IMR-90 (cell line): ENCODE results near the gene LUC7L. TPM values are rescaled to one million over a fixed set of nuclear protein-coding genes. Genes with fewer than 3 reads are reported as not detected.

Experiments used
- ATAC-seq: fragments of 200-7000 bp; cut with Tn5 transposase; 2 replicates; pipeline ENCODE4 v1.9.1; 2020; ENCODE audit warnings: low read depth, mild to moderate bottlenecking, moderate library complexity
- BruUV-seq: library from RNA; stranded (reverse); fragments of 400-500 nt; replicated peaks from 2 replicates; lab custom pipeline; 2021; lab: Mats Ljungman, UMichigan
- CTCF ChIA-PET: fragments of 300-600 bp; formaldehyde crosslinking; extraction: SDS; loops from one replicate; lab custom pipeline; 2021; ENCODE audit warnings: antibody characterized with exemption; lab: Yijun Ruan, JAX
- POLR2A ChIA-PET: fragments of 300-600 bp; sonication (Branson Sonifier 250); formaldehyde crosslinking; loops from one replicate; lab custom pipeline; 2022; ENCODE audit warnings: antibody characterized with exemption; ENCODE audit not compliant: unreplicated experiment; lab: Charles Lee
- DNase-seq: peaks from one replicate; pipeline ENCODE4 v3.0.0; 2013
- H2AFZ ChIP-seq: replicated peaks from 2 replicates; pipeline ENCODE3; 2013; ENCODE audit warnings: low read length, mild to moderate bottlenecking; ENCODE audit not compliant: poor library complexity
- H2AK5ac ChIP-seq: 2 replicates; pipeline ENCODE4 v1.6.1; 2013; ENCODE audit warnings: low read depth, low read length, inconsistent platforms
- H2AK9ac ChIP-seq: replicated peaks from 2 replicates; pipeline ENCODE3; 2013; ENCODE audit warnings: mild to moderate bottlenecking, low read depth, low read length, moderate library complexity; ENCODE audit not compliant: poor library complexity
- H2BK120ac ChIP-seq: 2 replicates; pipeline ENCODE4 v1.6.1; 2013; ENCODE audit warnings: low read depth, low read length, inconsistent platforms
- H2BK15ac ChIP-seq: 3 replicates; pipeline ENCODE4 v1.6.1; 2013; ENCODE audit warnings: low read depth, low read length, inconsistent platforms
- H2BK20ac ChIP-seq: 2 replicates; pipeline ENCODE4 v1.6.1; 2013; ENCODE audit warnings: low read depth, mild to moderate bottlenecking, inconsistent platforms, low read length, moderate library complexity
- H2BK5ac ChIP-seq: 2 replicates; pipeline ENCODE4 v1.6.1; 2013; ENCODE audit warnings: mild to moderate bottlenecking, low read depth, low read length, inconsistent platforms; ENCODE audit not compliant: poor library complexity, severe bottlenecking
- H3K14ac ChIP-seq: replicated peaks from 2 replicates; pipeline ENCODE4 v1.6.1; 2013; ENCODE audit warnings: low read depth, low read length, inconsistent platforms
- H3K18ac ChIP-seq: 2 replicates; pipeline ENCODE4 v1.6.1; 2013; ENCODE audit warnings: low read depth, low read length, control low read depth
- H3K23ac ChIP-seq: 2 replicates; pipeline ENCODE4 v1.6.1; 2013; ENCODE audit warnings: low read depth, low read length, inconsistent platforms
- H3K27ac ChIP-seq: 2 replicates; pipeline ENCODE4 v1.5.1; 2013; ENCODE audit warnings: mild to moderate bottlenecking, control low read depth, low read length; ENCODE audit not compliant: insufficient read depth
- H3K27me3 ChIP-seq: 2 replicates; pipeline ENCODE4 v1.6.1; 2013; ENCODE audit warnings: low read length; ENCODE audit not compliant: control insufficient read depth, insufficient read depth
- H3K36me3 ChIP-seq: 2 replicates; pipeline ENCODE4 v1.6.1; 2013; ENCODE audit warnings: low read length, mixed read lengths; ENCODE audit not compliant: control insufficient read depth, insufficient read depth
- H3K4ac ChIP-seq: 2 replicates; pipeline ENCODE4 v1.6.1; 2013; ENCODE audit warnings: low read depth, low read length, inconsistent platforms
- H3K4me1 ChIP-seq: 2 replicates; pipeline ENCODE4 v1.6.1; 2013; ENCODE audit warnings: low read length, mixed read lengths; ENCODE audit not compliant: control insufficient read depth, insufficient read depth
- H3K4me2 ChIP-seq: 2 replicates; pipeline ENCODE4 v1.6.1; 2013; ENCODE audit warnings: low read depth, mild to moderate bottlenecking, control low read depth, low read length, moderate library complexity
- H3K4me3 ChIP-seq: 2 replicates; pipeline ENCODE4 v1.5.1; 2013; ENCODE audit warnings: low read depth, mild to moderate bottlenecking, control low read depth, low read length, moderate library complexity; ENCODE audit not compliant: insufficient read depth
- H3K56ac ChIP-seq: 2 replicates; pipeline ENCODE4 v1.6.1; 2013; ENCODE audit warnings: low read length, inconsistent platforms; ENCODE audit not compliant: insufficient read depth; ENCODE audit errors: extremely low read depth
- H3K79me1 ChIP-seq, 2 experiments: 2 replicates each; pipeline ENCODE4 v1.6.1; 2013; ENCODE audit warnings: low read length in 2 of 2, inconsistent platforms in 1 of 2, low read depth in 1 of 2
- H3K9ac ChIP-seq: 2 replicates; pipeline ENCODE4 v1.6.1; 2013; ENCODE audit warnings: low read depth, low read length, control low read depth
- H3K9me1 ChIP-seq: 2 replicates; pipeline ENCODE4 v1.6.1; 2013; ENCODE audit warnings: low read length, inconsistent platforms; ENCODE audit not compliant: insufficient read depth
- H3K9me3 ChIP-seq: 2 replicates; pipeline ENCODE4 v1.6.1; 2013; ENCODE audit warnings: low read length; ENCODE audit not compliant: control insufficient read depth, insufficient read depth
- H4K20me1 ChIP-seq: 2 replicates; pipeline ENCODE4 v1.6.1; 2013; ENCODE audit warnings: low read length, inconsistent platforms; ENCODE audit not compliant: insufficient read depth
- H4K5ac ChIP-seq: 2 replicates; pipeline ENCODE4 v1.6.1; 2013; ENCODE audit warnings: mild to moderate bottlenecking, low read depth, low read length, control low read depth
- H4K8ac ChIP-seq, 2 experiments: 2 replicates each; pipeline ENCODE4 v1.6.1; 2013; ENCODE audit warnings: low read depth in 2 of 2, low read length in 2 of 2, control low read depth in 1 of 2, inconsistent platforms in 1 of 2
- H4K91ac ChIP-seq: 2 replicates; pipeline ENCODE4 v1.6.1; 2013; ENCODE audit warnings: low read depth, low read length, inconsistent platforms; ENCODE audit not compliant: insufficient read depth
- BHLHE40 ChIP-seq: fragments of 150-350 bp; IDR thresholded peaks from 2 replicates; pipeline ENCODE4 v1.6.1; 2016; ENCODE audit warnings: mild to moderate bottlenecking, low read depth, low read length
- CEBPB ChIP-seq: IDR thresholded peaks from 2 replicates; pipeline ENCODE4 v1.6.1; 2012; ENCODE audit warnings: low read depth, low read length, improper control_type of control experiment
- CHD1 ChIP-seq: IDR thresholded peaks from 2 replicates; pipeline ENCODE4 v1.6.1; 2012; ENCODE audit warnings: low read depth, low read length, improper control_type of control experiment
- ELK1 ChIP-seq: fragments of 150-350 bp; IDR thresholded peaks from 2 replicates; pipeline ENCODE4 v1.6.1; 2016; ENCODE audit warnings: low read depth, mild to moderate bottlenecking, low read length, moderate library complexity, borderline replicate concordance
- FOS ChIP-seq: fragments of 150-350 bp; IDR thresholded peaks from 2 replicates; pipeline ENCODE4 v1.6.1; 2016; ENCODE audit warnings: low read depth, low read length
- MAFK ChIP-seq: IDR thresholded peaks from 2 replicates; pipeline ENCODE4 v1.6.1; 2012; ENCODE audit warnings: low read depth, low read length, improper control_type of control experiment
- MAZ ChIP-seq: IDR thresholded peaks from 2 replicates; pipeline ENCODE4 v1.6.1; 2012; ENCODE audit warnings: low read depth, mild to moderate bottlenecking, low read length, improper control_type of control experiment, moderate library complexity, borderline replicate concordance
- MXI1 ChIP-seq: IDR thresholded peaks from 2 replicates; pipeline ENCODE4 v1.6.1; 2012; ENCODE audit warnings: low read depth, mild to moderate bottlenecking, low read length, moderate library complexity, borderline replicate concordance
- NFE2L2 ChIP-seq: fragments of 150-350 bp; IDR thresholded peaks from 2 replicates; pipeline ENCODE4 v1.6.1; 2016; ENCODE audit warnings: low read depth, mild to moderate bottlenecking, low read length
- POLR2A ChIP-seq: IDR thresholded peaks from 2 replicates; pipeline ENCODE4 v1.6.1; 2012; ENCODE audit warnings: mild to moderate bottlenecking, low read depth, low read length
- RAD21 ChIP-seq: IDR thresholded peaks from 2 replicates; pipeline ENCODE4 v1.6.1; 2012; ENCODE audit warnings: low read length, improper control_type of control experiment
- RCOR1 ChIP-seq: IDR thresholded peaks from 2 replicates; pipeline ENCODE4 v1.6.1; 2012; ENCODE audit warnings: mild to moderate bottlenecking, low read length, improper control_type of control experiment; ENCODE audit not compliant: insufficient replicate concordance
- RFX5 ChIP-seq: IDR thresholded peaks from 2 replicates; pipeline ENCODE4 v1.8.0; 2012; ENCODE audit warnings: low read depth, mild to moderate bottlenecking, low read length, moderate library complexity
- SMC3 ChIP-seq: fragments of 150-350 bp; IDR thresholded peaks from 2 replicates; pipeline ENCODE4 v1.6.1; 2016; ENCODE audit warnings: low read depth, mild to moderate bottlenecking, antibody characterized with exemption, low read length, moderate library complexity
- USF2 ChIP-seq: fragments of 150-350 bp; IDR thresholded peaks from 2 replicates; pipeline ENCODE4 v1.6.1; 2017; ENCODE audit warnings: mild to moderate bottlenecking, antibody characterized with exemption, low read length, low read depth
- WGBS, 2 experiments: methylation state at CpG; one replicate each; pipeline versions ENCODE4 v1.1.5 to v1.1.7; 2013; ENCODE audit warnings: missing lambda C conversion rate in 2 of 2; ENCODE audit not compliant: insufficient read length in 1 of 2; ENCODE audit errors: extremely low coverage in 2 of 2; 5-methylcytosine and 5-hydroxymethylcytosine counted together
- dilution Hi-C: fragments of 300-500 bp; cut with HindIII; formaldehyde crosslinking; loops from one replicate; pipeline ENCODE4 v1.14.3; 2018; ENCODE audit warnings: low sequenced_read_pairs; ENCODE audit not compliant: unreplicated experiment
- in situ Hi-C: fragments of 300-500 bp; cut with MboI; formaldehyde crosslinking; loops from 3 replicates; pipeline ENCODE4 v1.14.3; 2019; ENCODE audit warnings: low sequenced_read_pairs, inconsistent platforms, mixed read lengths
- intact Hi-C: fragments of 100-400 bp; cut with micrococcal nuclease; formaldehyde crosslinking; loops from 2 replicates; pipeline ENCODE4 v1.10.0; 2022
- polyA plus RNA-seq, 3 experiments: library from polyadenylated mRNA; depleted of rRNA; stranded (reverse); fragments of >200 nt; gene quantifications; 2 replicates each; pipeline ENCODE4 v1.2.3, GENCODE V29; 2012; ENCODE audit warnings: low replicate concordance in 1 of 3
- total RNA-seq: library from RNA; depleted of rRNA; stranded (reverse); fragments of >200 nt; gene quantifications from 2 replicates; pipeline ENCODE4 v1.2.3, GENCODE V29; 2012
- TF ChIP-seq, protein P1 (sequence below): conservative IDR thresholded peaks from 2 replicates; pipeline ENCODE4 v1.5.1; 2012; ENCODE audit warnings: mild to moderate bottlenecking, low read depth, low read length, improper control_type of control experiment

The LUC7L gene
- total and polyA plus RNA-seq, 2 of the 4 experiments (the other 2 are of a cell fraction) = 21.5 to 55.6 TPM

DNA sequence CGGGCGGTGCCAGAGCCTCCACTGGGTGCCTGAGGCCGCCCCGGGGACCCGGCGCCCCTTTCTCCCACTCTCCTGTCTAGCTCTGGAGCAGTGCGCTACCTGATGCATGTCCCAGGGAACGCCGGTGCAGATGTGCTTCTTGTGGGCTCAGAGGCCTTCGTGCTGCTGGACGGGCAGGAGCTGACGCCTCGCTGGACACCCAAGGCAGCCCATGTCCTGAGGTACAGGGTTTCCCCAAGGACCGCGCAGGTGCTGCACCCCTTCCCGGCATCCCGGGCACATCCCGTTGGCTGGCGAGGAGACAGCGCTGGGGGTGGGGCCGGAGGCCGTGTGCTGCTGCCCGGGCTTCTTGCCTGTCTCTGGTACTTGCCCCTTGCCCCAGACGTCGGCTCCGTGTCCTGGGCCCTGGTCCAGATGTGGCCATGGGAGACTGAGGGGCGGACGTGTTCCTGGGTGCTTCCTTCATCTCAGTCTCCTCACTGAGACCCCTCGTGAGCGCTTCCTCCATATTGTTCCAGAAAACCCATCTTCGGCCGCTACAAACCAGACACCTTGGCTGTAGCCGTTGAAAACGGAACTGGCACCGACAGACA, 34.0 kb upstream of the LUC7L start:
- Histone ChIP-seq H2BK120ac (no peak overlapping the region), H3K14ac (no peak overlapping the region), H3K79me1 (no peaks in the 10 kb centered on the region), H4K8ac (no peak overlapping the region), H2BK15ac (no peak overlapping the region), H3K4ac (no peak overlapping the region), H3K56ac (no peak overlapping the region), H3K4me2 (no peak overlapping the region), H3K36me3 (peaks cover 38% of the 10 kb centered on the region), H3K9me1 (peaks cover 3% of the 10 kb centered on the region), H3K9me3 (no peaks in the 10 kb centered on the region), H4K20me1 (no peaks in the 10 kb centered on the region), H3K4me1 (no peaks in the 10 kb centered on the region), H3K4me3 (no peak overlapping the region), H4K91ac (no peak overlapping the region), H2BK20ac (no peak overlapping the region), H3K23ac (no peak overlapping the region), H2BK5ac (no peak overlapping the region), H3K9ac (no peak overlapping the region), H2AK5ac (no peak overlapping the region), H2AFZ (no peak overlapping the region), H3K18ac (no peak overlapping the region), H3K27ac (no peak overlapping the region), H3K27me3 (no peaks in the 10 kb centered on the region), H2AK9ac (no peak overlapping the region), H4K5ac (no peak overlapping the region)
- CTCF ChIA-PET = no interaction called here
- in situ Hi-C loops (no loop called here), intact Hi-C loops (no loop called here), dilution Hi-C loops (no loop called here)
- POLR2A ChIA-PET = no interaction called here
- WGBS, 2 experiments = 97% methylated on average over 18 of the region's 35 CpGs; no CpG with 5 or more reads in 1 of the 2 experiments
- no peak for ATAC-seq
- TF ChIP-seq CHD1 (no peak), RFX5 (no peak), SMC3 (no peak), RCOR1 (no peak), BHLHE40 (no peak), NFE2L2 (no peak), USF2 (no peak), FOS (no peak), RAD21 (no peak), MAFK (no peak), MAZ (no peak), CEBPB (no peak), MXI1 (no peak), POLR2A (no peak), ELK1 (no peak)
- TF ChIP-seq, protein P1, sequence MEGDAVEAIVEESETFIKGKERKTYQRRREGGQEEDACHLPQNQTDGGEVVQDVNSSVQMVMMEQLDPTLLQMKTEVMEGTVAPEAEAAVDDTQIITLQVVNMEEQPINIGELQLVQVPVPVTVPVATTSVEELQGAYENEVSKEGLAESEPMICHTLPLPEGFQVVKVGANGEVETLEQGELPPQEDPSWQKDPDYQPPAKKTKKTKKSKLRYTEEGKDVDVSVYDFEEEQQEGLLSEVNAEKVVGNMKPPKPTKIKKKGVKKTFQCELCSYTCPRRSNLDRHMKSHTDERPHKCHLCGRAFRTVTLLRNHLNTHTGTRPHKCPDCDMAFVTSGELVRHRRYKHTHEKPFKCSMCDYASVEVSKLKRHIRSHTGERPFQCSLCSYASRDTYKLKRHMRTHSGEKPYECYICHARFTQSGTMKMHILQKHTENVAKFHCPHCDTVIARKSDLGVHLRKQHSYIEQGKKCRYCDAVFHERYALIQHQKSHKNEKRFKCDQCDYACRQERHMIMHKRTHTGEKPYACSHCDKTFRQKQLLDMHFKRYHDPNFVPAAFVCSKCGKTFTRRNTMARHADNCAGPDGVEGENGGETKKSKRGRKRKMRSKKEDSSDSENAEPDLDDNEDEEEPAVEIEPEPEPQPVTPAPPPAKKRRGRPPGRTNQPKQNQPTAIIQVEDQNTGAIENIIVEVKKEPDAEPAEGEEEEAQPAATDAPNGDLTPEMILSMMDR = no peak
- no peak for DNase-seq
- BruUV-seq = no TSS peak
